Esophagus squamous epithelium (tissue), 4 donors: ENCODE data around the gene GRK5.

Experiments
- CTCF ChIP-seq, 6 experiments: fragments of 450-650 bp in 4 of 6; fragments of 200-600 bp in 2 of 6; sonication (generic) in 2 of 6; IDR thresholded peaks; one replicate each; pipeline ENCODE4 v1.5.1; 2016 to 2019; ENCODE audit warnings: antibody characterized with exemption in 6 of 6, mild to moderate bottlenecking in 4 of 6, moderate library complexity in 4 of 6
- POLR2A ChIP-seq, 4 donors: fragments of 450-650 bp; IDR thresholded peaks; one replicate each; pipeline ENCODE4 v1.6.1; 2017; ENCODE audit warnings: antibody characterized with exemption in 4 of 4, mild to moderate bottlenecking in 4 of 4, moderate library complexity in 3 of 4

GRCh38 chr10:119481781-119482426 lies 274.5 kb downstream of the GRK5 start:
- no peak for TF ChIP-seq CTCF (IDR thresholded peaks at IDR 0.05)
- TF ChIP-seq POLR2A (IDR thresholded peaks at IDR 0.05) = no peak
